Cardiac fibroblast (primary cell): ENCODE measurements around the gene ANKMY1.

Source experiments
- DNase-seq, 2 donors: peaks; one replicate each; pipeline versions ENCODE4 v3.0.0 to v3.0.0-alpha.2; 2010; ENCODE audit warnings: low read depth in 2 of 2
- H3K4me3 ChIP-seq, 2 donors: replicated peaks in 1 of 2; 1 replicate in 1 of 2; 2 replicates in 1 of 2; pipeline ENCODE4 v1.5.1; 2011; ENCODE audit warnings: low read depth in 2 of 2, low read length in 2 of 2, mild to moderate bottlenecking in 2 of 2, moderate library complexity in 1 of 2
- CTCF ChIP-seq: IDR thresholded peaks from one replicate; pipeline ENCODE4 v1.5.1; 2011; ENCODE audit warnings: low read depth, mild to moderate bottlenecking, low read length, inconsistent platforms

Gene ANKMY1

GRCh38 chr2:240465765-240466578 is 91.8 kb downstream of the ANKMY1 start:
- H3K4me3 ChIP-seq = no peak overlapping the region
- no peak for TF ChIP-seq CTCF
- DNase-seq = no peak

- no peak overlapping the region for H3K4me3 ChIP-seq
- DNase-seq = no peak
- TF ChIP-seq CTCF = no peak
Observed at GRCh38 chr2:240465268-240465764, 92.5 kb downstream of the ANKMY1 start.

DNA sequence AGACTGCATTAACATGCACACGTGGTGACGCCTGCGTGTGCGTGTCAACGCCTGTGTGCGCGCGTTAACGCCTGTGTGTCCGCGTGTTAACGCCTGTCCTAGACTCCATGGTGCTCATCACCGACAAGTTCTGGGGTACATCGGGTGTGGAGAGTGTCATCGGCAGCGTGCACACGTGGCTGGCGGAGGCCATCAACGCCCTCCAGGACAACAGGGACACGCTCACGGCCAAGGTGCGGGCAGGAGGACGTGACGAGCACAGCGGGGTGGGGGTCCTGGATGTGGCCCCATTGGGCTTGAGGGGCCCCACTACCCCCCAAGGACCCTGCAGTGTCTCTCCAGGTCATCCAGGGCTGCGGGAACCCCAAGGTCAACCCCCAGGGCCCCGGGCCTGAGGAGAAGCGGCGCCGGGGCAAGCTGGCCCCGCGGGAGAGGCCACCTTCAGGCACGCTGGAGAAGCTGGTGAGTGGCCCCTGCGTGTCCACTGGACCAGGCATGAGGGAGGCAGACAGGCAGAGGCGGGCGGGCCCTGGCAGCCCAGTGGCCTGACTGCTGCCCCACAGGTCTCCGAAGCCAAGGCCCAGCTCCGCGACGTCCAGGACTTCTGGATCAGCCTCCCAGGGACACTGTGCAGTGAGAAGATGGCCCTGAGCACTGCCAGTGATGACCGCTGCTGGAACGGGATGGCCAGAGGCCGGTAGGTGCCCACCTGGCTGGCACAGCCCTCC is 93.1 kb downstream of the ANKMY1 start:
- DNase-seq = no peak
- no peak for TF ChIP-seq CTCF

GRCh38 chr2:240463866-240464481 is 93.8 kb downstream of the ANKMY1 start:
- no peak overlapping the region for H3K4me3 ChIP-seq
- no peak for DNase-seq
- no peak for TF ChIP-seq CTCF

More for the DNA sequence above, 93.1 kb downstream of the ANKMY1 start:
- H3K4me3 ChIP-seq = no peak overlapping the region

DNA sequence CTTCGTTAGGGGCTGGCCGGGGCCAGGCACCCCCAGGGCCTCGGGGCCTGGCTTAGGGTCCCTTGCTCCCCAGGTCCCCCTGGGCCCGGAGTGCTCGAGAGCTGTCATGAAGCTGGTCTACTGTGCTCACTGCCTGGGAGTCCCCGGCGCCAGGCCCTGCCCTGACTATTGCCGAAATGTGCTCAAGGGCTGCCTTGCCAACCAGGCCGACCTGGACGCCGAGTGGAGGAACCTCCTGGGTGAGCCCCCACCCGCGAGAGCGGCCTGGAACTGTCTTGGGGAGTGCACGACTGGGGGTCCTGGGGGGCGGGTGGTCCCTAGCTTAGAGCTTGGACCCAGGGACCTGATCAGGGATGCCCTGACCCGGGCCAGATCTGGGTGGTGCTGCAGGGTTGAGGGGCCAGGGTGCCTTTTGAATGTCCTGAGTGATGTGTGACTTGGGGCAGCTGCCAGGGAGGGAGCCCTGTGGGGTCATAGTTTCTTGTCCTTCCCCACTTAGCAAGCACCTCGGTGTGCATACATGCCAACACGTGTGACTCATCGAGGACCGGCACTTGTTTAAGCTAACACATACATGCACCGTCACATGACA is 94.4 kb downstream of the ANKMY1 start:
- DNase-seq = no peak
- H3K4me3 ChIP-seq = no peak overlapping the region
- TF ChIP-seq CTCF = no peak

GRCh38 chr2:240462707-240463273 is 95.0 kb downstream of the ANKMY1 start:
- H3K4me3 ChIP-seq = no peak overlapping the region
- TF ChIP-seq CTCF = no peak
- DNase-seq = no peak
